K562 (cell line): ENCODE results near the gene FGR. TPM values are rescaled to one million over a fixed set of nuclear protein-coding genes. Genes with fewer than 3 reads are reported as not detected.
A peak's percentile ranks its signal among the peaks of the same experiment; 100 is the strongest.

Source experiments
- ATAC-seq: fragments of 200-7000 bp; cut with Tn5 transposase; 3 replicates; pipeline ENCODE4 v1.9.1; 2020; ENCODE audit warnings: moderate library complexity
- BruUV-seq: library from RNA; stranded (reverse); fragments of 400-500 nt; replicated peaks from 2 replicates; lab custom pipeline; 2021; lab: Mats Ljungman, UMichigan
- CTCF ChIA-PET: fragments of 300-600 bp; formaldehyde crosslinking; extraction: SDS; loops from one replicate; lab custom pipeline; 2021; ENCODE audit warnings: low intra/inter-chr PET ratio; lab: Yijun Ruan, JAX
- POLR2A ChIA-PET: fragments of 300-600, 350-650 bp; sonication (Branson Sonifier 250); formaldehyde crosslinking; extraction: SDS; loops from one replicate; lab custom pipeline; 2021; ENCODE audit warnings: antibody characterized with exemption, inconsistent platforms; lab: Yijun Ruan, JAX
- DNase-seq, 4 experiments: peaks; one replicate each; pipeline versions ENCODE4 v3.0.0 to v3.0.0-alpha.2; 2011 to 2018; ENCODE audit warnings: low spot score in 3 of 4, mixed read lengths in 3 of 4; ENCODE audit errors: extremely low read depth in 1 of 4
- FAIRE-seq: peaks from 2 replicates; lab custom pipeline; 2011; peaks lifted over from hg19 to GRCh38; lab: Jason Lieb, UNC
- H2AFZ ChIP-seq: 2 replicates; pipeline ENCODE4 v1.6.0; 2011; ENCODE audit warnings: low read depth, low read length, control low read depth, inconsistent platforms
- H3K27ac ChIP-seq: fragments of 200-600 bp; 3 replicates; pipeline ENCODE4 v1.8.0; 2011; ENCODE audit warnings: low read depth, mild to moderate bottlenecking, control low read depth, inconsistent platforms, low read length, moderate library complexity, mixed read lengths; ENCODE audit errors: extremely low read depth
- H3K27me3 ChIP-seq, 2 experiments: fragments of 300-600 bp in 1 of 2; 2 replicates in 1 of 2; 3 replicates in 1 of 2; pipeline versions ENCODE4 v1.6.0 to v1.8.0; 2011; ENCODE audit warnings: inconsistent platforms in 2 of 2, low read length in 2 of 2, mild to moderate bottlenecking in 1 of 2, mixed read lengths in 1 of 2, moderate library complexity in 1 of 2; ENCODE audit not compliant: control insufficient read depth in 2 of 2, insufficient read depth in 2 of 2
- H3K36me3 ChIP-seq: fragments of 300-600 bp; 3 replicates; pipeline ENCODE4 v1.8.0; 2011; ENCODE audit warnings: mild to moderate bottlenecking, low read length, inconsistent platforms; ENCODE audit not compliant: control insufficient read depth, insufficient read depth
- H3K4me1 ChIP-seq, 2 experiments: fragments of 200-600 bp in 1 of 2; replicated peaks in 1 of 2; 2 replicates in 1 of 2; 3 replicates in 1 of 2; pipeline versions ENCODE4 v1.5.1 to v1.8.0; 2011; ENCODE audit warnings: inconsistent platforms in 2 of 2, low read length in 2 of 2, mild to moderate bottlenecking in 1 of 2, mixed read lengths in 1 of 2, moderate library complexity in 1 of 2; ENCODE audit not compliant: control insufficient read depth in 2 of 2, insufficient read depth in 2 of 2
- H3K4me2 ChIP-seq: 2 replicates; pipeline ENCODE4 v1.6.1; 2011; ENCODE audit warnings: low read length, control low read depth, inconsistent platforms, mixed read lengths; ENCODE audit not compliant: insufficient read depth
- H3K4me3 ChIP-seq: fragments of 200-600 bp; sonication (generic), shearing (Covaris generic); 2 replicates; pipeline ENCODE4 v1.5.1; 2016; ENCODE audit warnings: control low read depth, inconsistent platforms
- H3K79me2 ChIP-seq: fragments of 200-600 bp; 3 replicates; pipeline ENCODE4 v1.8.0; 2011; ENCODE audit warnings: low read length, inconsistent platforms; ENCODE audit not compliant: control insufficient read depth, insufficient read depth
- H3K9ac ChIP-seq, 2 experiments: 2 replicates each; pipeline versions ENCODE4 v1.6.0 to v1.6.1; 2011; ENCODE audit warnings: low read depth in 2 of 2, low read length in 2 of 2, control low read depth in 1 of 2, inconsistent platforms in 1 of 2, mild to moderate bottlenecking in 1 of 2, mixed read lengths in 1 of 2; ENCODE audit not compliant: insufficient read depth in 1 of 2
- H3K9me1 ChIP-seq: one replicate; pipeline ENCODE4 v1.6.0; 2011; ENCODE audit warnings: inconsistent platforms, mild to moderate bottlenecking, low read length, moderate library complexity; ENCODE audit not compliant: control insufficient read depth, insufficient read depth
- H3K9me3 ChIP-seq: replicated peaks from 2 replicates; pipeline ENCODE4 v1.5.1; 2011; ENCODE audit warnings: low read depth, low read length, inconsistent platforms; ENCODE audit not compliant: control insufficient read depth, insufficient read depth
- H4K20me1 ChIP-seq: replicated peaks from 2 replicates; pipeline ENCODE4 v1.6.1; 2011; ENCODE audit warnings: low read length, inconsistent platforms, mixed read lengths; ENCODE audit not compliant: control insufficient read depth, insufficient read depth
- ARHGAP35 ChIP-seq: fragments of 450-650 bp; IDR thresholded peaks from 2 replicates; pipeline ENCODE4 v1.6.1; 2018; ENCODE audit not compliant: partially characterized antibody
- BRD9 ChIP-seq: fragments of 450-650 bp; IDR thresholded peaks from 2 replicates; pipeline ENCODE4 v1.6.1; 2018; ENCODE audit warnings: low read depth; ENCODE audit not compliant: partially characterized antibody
- CBX1 ChIP-seq: sonication (generic); IDR thresholded peaks from 2 replicates; pipeline ENCODE4 v1.6.1; 2016; ENCODE audit warnings: antibody characterized with exemption, low read depth, mild to moderate bottlenecking
- CBX3 ChIP-seq, 2 experiments: IDR thresholded peaks; 1 replicate in 1 of 2; 2 replicates in 1 of 2; pipeline ENCODE4 v1.6.1; 2012; ENCODE audit warnings: inconsistent platforms in 2 of 2, low read length in 2 of 2, borderline replicate concordance in 1 of 2, control low read depth in 1 of 2
- CC2D1A ChIP-seq: fragments of 450-650 bp; IDR thresholded peaks from 2 replicates; pipeline ENCODE4 v1.6.1; 2017; ENCODE audit warnings: mild to moderate bottlenecking
- CHD4 ChIP-seq: fragments of 200-600 bp; sonication (generic); IDR thresholded peaks from 3 replicates; pipeline ENCODE4 v1.6.1; 2012; ENCODE audit warnings: low read depth, mild to moderate bottlenecking, mixed read lengths, low read length, inconsistent platforms; ENCODE audit not compliant: insufficient read depth, insufficient replicate concordance, poor library complexity, severe bottlenecking
- FOXK1 ChIP-seq: sonication (generic); formaldehyde crosslinking; IDR thresholded peaks from 2 replicates; pipeline ENCODE4 v1.8.0; 2022; ENCODE audit warnings: missing genetic modification reagents, mild to moderate bottlenecking, borderline replicate concordance
- HDGF ChIP-seq: fragments of 450-650 bp; IDR thresholded peaks from 2 replicates; pipeline ENCODE4 v1.6.1; 2016
- JUN ChIP-seq, 2 experiments: sonication (generic) in 1 of 2; formaldehyde crosslinking in 1 of 2; IDR thresholded peaks; 2 replicates each; pipeline versions ENCODE4 v1.6.1 to v1.8.0; 2012 to 2022; ENCODE audit warnings: borderline replicate concordance in 2 of 2, mild to moderate bottlenecking in 2 of 2, improper control_type of control experiment in 1 of 2, low read depth in 1 of 2, low read length in 1 of 2, missing genetic modification reagents in 1 of 2
- JUND ChIP-seq, 2 experiments: IDR thresholded peaks; 2 replicates in 1 of 2; 3 replicates in 1 of 2; pipeline ENCODE4 v1.6.1; 2011; ENCODE audit warnings: borderline replicate concordance in 2 of 2, low read depth in 2 of 2, low read length in 2 of 2, improper control_type of control experiment in 1 of 2, missing biosample characterization in 1 of 2, missing genetic modification characterization in 1 of 2, missing genetic modification reagents in 1 of 2
- SAFB2 ChIP-seq: fragments of 200-400 bp; formaldehyde crosslinking; IDR thresholded peaks from 2 replicates; pipeline ENCODE4 v1.6.1; 2018; ENCODE audit warnings: borderline replicate concordance, low read length, low read depth, moderate library complexity; ENCODE audit not compliant: severe bottlenecking
- SP1 ChIP-seq: sonication (generic); formaldehyde crosslinking; IDR thresholded peaks from 2 replicates; pipeline ENCODE4 v1.8.1; 2022; ENCODE audit warnings: mild to moderate bottlenecking, missing genetic modification reagents
- XRCC3 ChIP-seq: fragments of 450-650 bp; IDR thresholded peaks from 2 replicates; pipeline ENCODE4 v1.6.1; 2017; ENCODE audit warnings: mild to moderate bottlenecking, moderate library complexity
- YY1 ChIP-seq, 3 experiments: IDR thresholded peaks; 2 replicates each; pipeline ENCODE4 v1.6.1; 2011; ENCODE audit warnings: low read length in 2 of 3, mild to moderate bottlenecking in 2 of 3, moderate library complexity in 2 of 3, borderline replicate concordance in 1 of 3, control low read depth in 1 of 3, low read depth in 1 of 3; ENCODE audit not compliant: insufficient read depth in 3 of 3, insufficient replicate concordance in 2 of 3, control insufficient read depth in 1 of 3, insufficient read length in 1 of 3; ENCODE audit errors: extremely low read depth in 1 of 3
- ZBTB1 ChIP-seq: sonication (generic); formaldehyde crosslinking; IDR thresholded peaks from 2 replicates; pipeline ENCODE4 v1.8.1; 2023; ENCODE audit warnings: missing genetic modification reagents, low read depth, mild to moderate bottlenecking, borderline replicate concordance
- WGBS: fragments of 100-300 bp; shearing (Covaris generic); methylation state at CpG from one replicate; pipeline ENCODE4 v1.1.6; 2016; ENCODE audit warnings: low coverage, mixed read lengths; ENCODE audit not compliant: insufficient coverage; ENCODE audit errors: missing lambda C conversion rate; 5-methylcytosine and 5-hydroxymethylcytosine counted together
- in situ Hi-C: fragments of 300-500 bp; cut with MboI; formaldehyde crosslinking; loops from 4 replicates; pipeline ENCODE4 v1.15.0; 2018; ENCODE audit warnings: inconsistent platforms, mixed read lengths
- intact Hi-C: fragments of 100-400 bp; cut with micrococcal nuclease; formaldehyde crosslinking; loops from 2 replicates; pipeline ENCODE4 v1.14.2; 2022
- polyA plus RNA-seq, 8 experiments: library from polyadenylated mRNA; depleted of rRNA in 4 of 8; stranded (reverse) in 5 of 8; unstranded in 3 of 8; fragments of >200 nt; fragmentation: Nextera tagmentation in 2 of 8; fragmentation: Illumina TruSeq in 1 of 8; extraction: Ambion mirVana in 2 of 8; extraction: Trizol in 1 of 8; gene quantifications; 2 replicates each; pipeline versions ENCODE4 v1.2.1 to v1.2.3, GENCODE V29; 2011 to 2014; ENCODE audit warnings: inconsistent platforms in 1 of 8, missing spikeins in 1 of 8
- total RNA-seq, 7 experiments: library from RNA; depleted of rRNA in 6 of 7; stranded (reverse); fragments of >200 nt in 6 of 7; fragmentation: Illumina TruSeq in 2 of 7; extraction: Trizol in 2 of 7; gene quantifications; 2 replicates each; pipeline versions ENCODE4 v1.2.1 to v1.2.3, GENCODE V29; 2011 to 2021; ENCODE audit warnings: low replicate concordance in 1 of 7

FGR gene
- total and polyA plus RNA-seq, 9 of the 15 experiments (the other 6 are each of a cell fraction or from before 2014, with no cell fraction given): 0.04 to 0.11 TPM; not detected in 7

DNA sequence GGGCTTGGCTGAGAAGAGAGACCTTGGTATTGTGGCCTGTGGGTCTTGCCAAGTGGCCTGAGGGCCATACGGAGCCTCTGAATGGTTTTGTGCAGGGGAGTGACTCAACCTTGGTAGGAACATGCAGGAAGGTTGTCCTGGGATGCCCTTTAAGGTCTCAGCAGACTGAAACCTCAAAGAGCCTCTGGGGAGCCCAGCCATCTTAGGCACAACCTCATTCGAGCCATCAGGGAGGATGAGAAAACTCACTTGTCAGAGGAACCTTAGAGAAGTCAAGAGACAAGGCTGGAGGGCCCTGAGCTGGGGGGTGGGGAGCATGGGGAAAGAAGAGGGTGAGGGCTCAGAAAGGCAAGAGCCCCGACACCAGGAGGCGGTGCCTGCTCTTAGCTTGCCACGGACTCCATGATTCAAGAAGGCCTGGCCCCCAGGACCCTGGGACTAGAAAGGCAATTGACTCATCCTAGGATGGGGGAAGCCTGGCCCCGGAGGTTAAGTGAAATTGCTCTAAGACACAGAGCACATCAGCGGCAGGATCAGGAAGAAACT lies 24.0 kb upstream of the FGR start (continued):
- 0 out of 2 replicates have a peak, but pooled peaks have one; percentile 2 for TF ChIP-seq JUND (IDR thresholded peaks at IDR 0.05; ENCODE audit: borderline replicate concordance, low read depth, low read length)
- TF ChIP-seq JUND (tag; IDR thresholded peaks at IDR 0.05; ENCODE audit: borderline replicate concordance, low read depth, low read length): no peak
- TF ChIP-seq YY1 (IDR thresholded peaks at IDR 0.05; ENCODE audit: borderline replicate concordance in 1 of 3, control insufficient read depth in 1 of 3, extremely low read depth in 1 of 3, insufficient read depth in 3 of 3, insufficient read length in 1 of 3, insufficient replicate concordance in 2 of 3, low read depth in 1 of 3, low read length in 2 of 3): peak in 1 of 3 experiments; percentile 3
- 0 out of 2 replicates have a peak, but pooled peaks have one; percentile 7 for TF ChIP-seq JUN (IDR thresholded peaks at IDR 0.05; ENCODE audit: borderline replicate concordance, low read depth, low read length)
- TF ChIP-seq JUN (CRISPR knock-in tag; IDR thresholded peaks at IDR 0.05; ENCODE audit: borderline replicate concordance): no peak

DNA sequence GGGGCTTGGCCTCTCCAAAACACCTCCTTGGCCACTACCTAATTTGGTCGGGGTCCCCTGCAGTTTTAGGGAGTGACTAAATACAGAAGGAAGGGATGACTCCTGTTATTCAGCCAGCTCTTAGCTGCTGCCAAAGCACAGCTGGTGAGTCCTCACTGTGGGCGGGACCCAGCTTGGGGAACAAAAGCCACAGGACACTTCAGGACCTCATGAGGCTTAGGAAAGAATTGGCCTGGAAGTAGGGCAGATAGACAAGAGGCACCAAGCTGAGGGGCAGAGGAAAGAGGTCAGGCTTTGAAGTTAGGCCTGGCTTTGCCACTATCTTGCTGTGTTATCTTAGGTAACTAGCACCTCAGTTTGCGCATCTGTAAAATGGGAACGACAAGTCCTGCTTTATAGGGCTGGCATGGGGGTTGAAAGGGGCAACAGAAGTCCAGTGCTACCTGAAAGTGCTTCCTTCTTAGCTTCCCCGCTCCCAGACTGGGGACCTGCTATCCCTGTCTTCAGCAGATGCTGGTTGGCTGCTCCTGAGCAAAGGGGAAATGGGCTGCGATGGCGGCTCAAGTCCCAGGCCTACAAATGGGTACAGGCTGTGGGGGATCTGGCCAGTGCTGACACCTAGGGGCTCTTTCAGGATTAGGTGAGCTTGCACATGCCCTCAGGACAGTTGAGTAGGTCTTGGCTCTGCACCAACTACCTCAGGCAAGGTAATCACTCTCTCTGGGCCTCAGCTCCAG lies 21.3 kb upstream of the FGR start:
- Histone ChIP-seq H3K4me2 (no peak overlapping the region), H3K9me3 (no peaks in the 10 kb centered on the region), H3K4me3 (no peak overlapping the region), H3K79me2 (no peaks in the 10 kb centered on the region), H3K36me3 (no peaks in the 10 kb centered on the region), H3K27ac (peak overlapping the region; percentile 18; the same call in 1 of the 3 replicates), H3K9me1 (no peaks in the 10 kb centered on the region), H3K9ac (no peak overlapping the region), H4K20me1 (no peaks in the 10 kb centered on the region), H3K4me1 (peaks cover 25 to 29% of the 10 kb centered on the region in 2 experiments), H2AFZ (0 out of 2 replicates have a peak overlapping the region, but pooled peaks have one; percentile 24), H3K27me3 (no peaks in the 10 kb centered on the region)
- CTCF ChIA-PET: interaction anchor here (0.7 kb wide), 1 partner anchor 44 kb away, joined by 4 read pairs; no protein-coding TSS in a partner anchor
- POLR2A ChIA-PET: interaction anchor here (0.5 to 1.0 kb wide), 2 partner anchors 33 to 166 kb away, joined by 3 to 4 read pairs; partner anchors contain the start of gene WASF2
- FAIRE-seq (no peak), ATAC-seq (no peak), DNase-seq (no peak)
- in situ Hi-C loops (no loop called here), intact Hi-C loops (no loop called here)
- WGBS: 82% methylated on average over 7 of the region's 7 CpGs
- BruUV-seq: no TSS peak
- peak in 1 of 2 experiments; percentile 88; a peak in 2 of 3 replicates for TF ChIP-seq CBX3 (IDR thresholded peaks at IDR 0.05; ENCODE audit: borderline replicate concordance in 1 of 2, low read length in 2 of 2)
- 0 out of 2 replicates have a peak, but pooled peaks have one; percentile 38 for TF ChIP-seq FOXK1
- peak; percentile 94 for TF ChIP-seq HDGF
- peak; percentile 35 for TF ChIP-seq BRD9
- no peak for TF ChIP-seq SAFB2
- TF ChIP-seq CC2D1A: peak; percentile 33; the same call in 1 of the 2 replicates
- no peak for TF ChIP-seq XRCC3
- peak; percentile 95; the same call in 1 of the 2 replicates for TF ChIP-seq CBX1
- TF ChIP-seq SP1 (CRISPR knock-in tag): 0 out of 2 replicates have a peak, but pooled peaks have one; percentile 26
- TF ChIP-seq ARHGAP35: no peak
- TF ChIP-seq ZBTB1: no peak
- peak; percentile 96 for TF ChIP-seq CHD4
